ENCODE data around the gene VAV3.
"Not testable (repeated sequence)": the region's sequence is repeated elsewhere in the genome, so short reads cannot be mapped to it uniquely, and the experiment has no call there.

The VAV3 gene, protein sequence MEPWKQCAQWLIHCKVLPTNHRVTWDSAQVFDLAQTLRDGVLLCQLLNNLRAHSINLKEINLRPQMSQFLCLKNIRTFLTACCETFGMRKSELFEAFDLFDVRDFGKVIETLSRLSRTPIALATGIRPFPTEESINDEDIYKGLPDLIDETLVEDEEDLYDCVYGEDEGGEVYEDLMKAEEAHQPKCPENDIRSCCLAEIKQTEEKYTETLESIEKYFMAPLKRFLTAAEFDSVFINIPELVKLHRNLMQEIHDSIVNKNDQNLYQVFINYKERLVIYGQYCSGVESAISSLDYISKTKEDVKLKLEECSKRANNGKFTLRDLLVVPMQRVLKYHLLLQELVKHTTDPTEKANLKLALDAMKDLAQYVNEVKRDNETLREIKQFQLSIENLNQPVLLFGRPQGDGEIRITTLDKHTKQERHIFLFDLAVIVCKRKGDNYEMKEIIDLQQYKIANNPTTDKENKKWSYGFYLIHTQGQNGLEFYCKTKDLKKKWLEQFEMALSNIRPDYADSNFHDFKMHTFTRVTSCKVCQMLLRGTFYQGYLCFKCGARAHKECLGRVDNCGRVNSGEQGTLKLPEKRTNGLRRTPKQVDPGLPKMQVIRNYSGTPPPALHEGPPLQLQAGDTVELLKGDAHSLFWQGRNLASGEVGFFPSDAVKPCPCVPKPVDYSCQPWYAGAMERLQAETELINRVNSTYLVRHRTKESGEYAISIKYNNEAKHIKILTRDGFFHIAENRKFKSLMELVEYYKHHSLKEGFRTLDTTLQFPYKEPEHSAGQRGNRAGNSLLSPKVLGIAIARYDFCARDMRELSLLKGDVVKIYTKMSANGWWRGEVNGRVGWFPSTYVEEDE

DNA sequence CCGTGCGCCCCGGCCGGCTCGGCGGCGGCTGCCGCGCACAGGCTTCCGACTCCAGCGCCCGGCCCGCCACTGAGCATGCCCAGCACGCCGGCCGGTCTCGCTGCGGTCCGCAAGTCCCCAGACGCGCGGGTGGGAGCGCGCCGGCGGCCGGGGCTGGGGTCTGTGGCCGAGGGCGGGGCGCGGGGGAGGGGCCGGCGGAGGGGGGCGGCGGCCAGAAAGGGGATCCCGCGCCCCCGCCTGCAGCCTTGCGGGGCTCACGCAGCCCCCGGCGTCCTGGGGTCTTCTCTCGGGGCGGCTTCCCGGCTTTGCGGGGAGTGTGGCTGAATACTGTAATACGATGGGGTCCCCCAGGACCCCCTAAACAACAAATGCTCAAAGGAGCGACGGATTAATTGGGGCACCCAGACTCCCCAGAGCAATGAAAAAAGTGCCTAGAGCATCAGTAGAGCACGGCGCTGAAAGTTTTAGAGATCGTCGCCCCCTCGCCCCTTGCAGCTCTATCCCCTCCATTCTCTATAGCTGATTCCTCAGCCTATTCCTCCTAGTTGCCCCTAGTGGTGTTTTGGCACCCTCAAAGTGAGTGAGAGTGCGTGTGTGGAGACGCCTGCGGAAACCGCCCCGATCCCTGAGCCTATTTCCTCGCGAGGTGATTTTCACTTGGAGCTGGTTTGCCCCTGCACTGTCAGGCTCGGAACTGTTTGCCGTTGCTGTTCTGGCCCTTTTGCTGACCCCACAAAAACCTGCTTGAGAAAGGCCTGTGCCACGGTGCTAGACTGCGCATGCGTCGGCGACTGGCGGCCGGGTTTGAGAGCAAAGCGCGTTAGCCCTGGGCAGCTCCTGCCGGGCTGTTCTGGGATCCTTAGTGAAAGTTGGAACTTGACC lies at the start of gene VAV3:
Gene VAV3 (minus strand): TSS at position 71 of the 882 bp plus-strand sequence. CDS start 311 bp downstream, outside the sequence.
- no peak for DNase-seq

DNA sequence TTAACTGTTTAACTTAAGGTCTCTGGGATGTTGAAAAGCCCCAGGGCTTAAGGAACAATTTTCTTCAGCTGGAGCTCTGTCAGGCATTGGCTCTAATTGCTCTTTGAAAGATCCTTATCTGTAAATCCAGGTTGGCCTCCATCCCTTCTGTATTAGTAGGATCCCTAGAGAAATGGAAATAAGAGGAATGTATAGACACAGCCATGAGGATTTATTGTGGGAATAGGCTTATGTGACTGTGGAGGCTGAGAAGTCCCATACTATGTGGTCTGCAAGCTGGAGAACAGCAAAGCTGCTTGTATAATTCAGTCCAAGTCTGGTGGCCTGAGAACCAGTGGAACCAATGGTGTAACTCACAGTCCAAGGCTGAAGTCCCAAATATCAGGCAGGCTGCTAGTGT lies 47.6 kb upstream of the VAV3 start:
- DNase-seq: no peak

DNA sequence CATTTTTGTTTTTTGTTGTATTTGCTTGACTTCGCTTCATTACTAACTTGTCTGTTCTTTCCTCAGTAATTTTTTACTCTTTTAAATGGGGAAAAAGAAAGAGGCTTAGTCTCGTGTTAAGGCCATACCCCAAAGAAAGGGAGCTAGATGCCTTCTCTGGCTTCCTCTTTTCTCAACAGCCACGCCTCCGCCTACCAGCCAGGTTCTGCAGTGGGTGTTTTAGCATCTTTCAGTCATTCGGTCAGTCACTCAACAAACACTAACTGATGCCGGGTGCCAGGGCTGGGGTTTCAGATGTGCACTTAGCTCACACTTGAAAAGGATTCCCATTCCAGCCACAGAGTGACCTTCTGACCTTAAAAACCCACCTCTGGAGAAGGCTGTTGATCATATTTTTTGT lies 46.3 kb upstream of the VAV3 start:
- DNase-seq: no peak

DNA sequence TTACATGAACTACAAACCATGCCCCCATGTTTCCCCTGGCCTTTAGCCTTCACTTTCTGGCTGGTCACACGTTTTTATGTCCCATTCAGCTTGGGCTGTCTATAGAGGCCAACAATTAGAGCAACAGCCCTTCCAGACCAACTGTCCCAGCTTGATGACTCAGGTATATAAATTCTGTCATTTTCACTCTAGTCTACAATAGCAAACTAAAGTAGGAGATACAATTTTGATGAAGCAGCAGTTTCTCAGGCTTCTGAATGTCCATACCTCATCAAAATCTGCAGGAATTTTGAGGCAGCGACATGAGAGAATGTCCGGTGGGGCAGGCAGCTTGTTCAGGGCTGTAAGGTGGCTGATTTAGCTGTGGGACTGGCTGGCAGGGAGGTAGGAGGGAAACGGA lies 45.6 kb upstream of the VAV3 start:
- DNase-seq: no peak

DNA sequence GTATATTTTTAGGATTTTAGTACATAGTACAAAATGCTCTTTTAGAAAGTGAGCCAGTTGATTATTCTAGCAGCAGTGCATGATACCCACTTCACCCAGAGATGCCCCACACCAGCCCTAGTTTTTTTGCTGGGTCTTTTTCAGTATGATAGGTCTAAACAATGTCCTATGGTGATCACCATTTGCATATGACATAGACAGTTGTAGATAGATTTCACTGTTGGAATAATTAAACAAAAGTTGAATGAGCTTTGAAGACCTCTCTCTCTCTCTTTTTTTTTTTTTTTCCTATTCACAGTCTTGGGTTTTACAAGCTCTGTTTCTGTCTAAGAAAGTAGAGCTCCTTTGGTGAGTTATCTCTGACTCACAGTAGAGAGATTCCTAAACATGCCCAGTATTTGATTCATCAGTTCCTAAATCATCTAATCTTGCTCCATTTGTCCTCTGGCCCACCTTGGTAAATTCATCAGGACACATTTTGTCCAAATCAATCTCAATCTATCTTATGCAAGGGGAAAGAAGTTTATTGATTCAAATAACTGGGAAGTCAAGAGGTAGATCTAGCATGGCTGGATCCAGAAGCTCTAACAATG lies 44.7 kb upstream of the VAV3 start:
- DNase-seq: no peak

DNA sequence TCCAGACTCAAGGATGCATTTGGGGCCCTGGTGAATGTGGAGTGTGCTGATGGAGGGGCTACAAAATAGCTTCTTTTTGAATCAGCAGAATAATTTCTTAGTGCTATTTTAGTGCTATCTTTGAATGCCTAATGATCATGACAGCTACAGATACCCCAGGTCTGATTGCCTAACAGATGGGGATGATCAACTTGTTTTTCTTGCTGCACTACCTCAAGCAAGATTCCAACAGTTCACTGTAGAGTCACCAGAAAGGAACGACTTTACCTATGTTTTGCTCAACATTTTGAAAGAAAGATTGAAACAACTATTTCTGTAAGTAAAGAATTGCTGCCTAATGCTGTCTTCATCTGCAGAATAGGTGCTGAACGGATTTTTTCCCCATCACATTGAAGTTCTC lies 42.6 kb upstream of the VAV3 start:
- DNase-seq: no peak

DNA sequence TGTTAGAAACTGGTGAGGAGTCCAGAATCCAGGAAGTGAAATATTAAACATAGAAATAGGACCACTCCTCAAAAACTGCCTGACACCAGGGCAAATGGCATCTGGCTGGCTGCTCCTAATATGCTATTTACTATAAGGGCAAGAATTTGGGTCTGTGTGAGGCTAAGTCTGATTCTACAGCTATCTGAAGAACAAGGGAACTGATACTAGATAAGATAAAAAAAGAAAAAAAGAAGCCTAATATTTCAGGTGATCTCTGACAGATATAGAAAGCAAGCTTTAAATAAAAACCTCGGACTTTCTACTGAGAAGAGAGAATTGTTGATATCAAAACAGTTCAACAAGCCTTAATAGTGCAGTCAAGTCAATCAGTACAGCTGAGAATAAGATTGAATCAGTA lies 42.1 kb upstream of the VAV3 start:
- no peak for DNase-seq

DNA sequence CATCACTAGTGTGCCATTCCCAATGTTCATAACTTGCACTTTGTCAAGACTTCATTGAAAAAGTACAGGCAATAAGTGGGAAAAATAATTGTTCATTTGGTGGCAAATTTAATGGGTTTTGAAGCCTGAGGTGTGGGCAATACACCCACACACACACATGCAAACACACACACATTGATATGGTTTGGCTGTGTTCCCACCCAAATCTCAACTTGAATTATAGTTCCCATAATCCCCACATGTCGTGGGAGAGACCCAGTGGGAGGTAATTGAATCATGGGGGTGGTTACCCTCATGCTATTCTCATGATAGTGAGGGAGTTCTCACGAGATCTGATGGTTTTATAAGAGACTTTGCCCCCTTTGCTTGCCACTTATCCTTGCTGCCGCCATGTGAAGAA lies 39.9 kb upstream of the VAV3 start:
- not testable (repeated sequence) for DNase-seq

DNA sequence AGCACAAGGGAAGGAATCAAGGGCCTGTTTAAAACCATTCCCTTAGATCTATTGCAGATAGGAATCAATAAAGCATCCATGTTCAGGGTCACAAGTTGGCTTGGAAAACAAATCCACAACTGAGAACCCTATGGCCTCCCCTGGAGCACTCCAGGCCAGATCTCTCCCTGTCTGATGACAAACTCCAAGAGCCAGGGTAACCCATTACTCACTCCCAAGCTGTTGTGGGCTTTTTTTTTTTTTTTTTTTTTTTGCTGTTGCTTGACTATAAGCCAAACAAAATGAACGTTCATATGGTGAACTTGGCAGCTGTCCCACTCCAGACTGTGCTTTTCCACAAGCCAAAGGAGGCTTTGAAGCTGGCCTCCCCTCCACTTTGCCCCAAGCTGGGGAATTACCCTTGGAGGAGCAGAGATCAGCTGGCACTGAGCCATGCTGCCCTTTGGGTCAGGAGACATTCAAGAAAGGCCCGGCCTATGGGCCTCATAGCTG lies 35.7 kb upstream of the VAV3 start:
- no peak for DNase-seq

DNA sequence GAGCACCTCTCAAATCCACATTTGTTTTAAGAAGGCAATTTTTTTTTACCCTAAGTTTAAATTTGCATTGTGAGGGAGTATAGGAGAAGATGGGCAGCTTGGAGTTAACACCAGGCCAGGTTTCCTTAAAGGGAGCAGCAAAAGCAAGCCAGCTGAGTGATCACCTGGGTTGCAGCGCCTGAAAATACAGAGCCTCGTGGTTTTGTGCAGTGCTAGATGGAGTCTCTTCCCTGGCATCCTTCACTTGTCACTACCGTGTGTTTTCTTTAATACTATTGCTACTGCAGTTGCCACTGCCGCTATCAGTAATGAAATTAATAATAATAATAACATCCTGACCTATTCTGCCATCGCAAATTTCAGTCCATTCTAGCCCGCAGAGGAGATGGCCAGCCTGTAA lies 35.2 kb upstream of the VAV3 start:
- DNase-seq: no peak

DNA sequence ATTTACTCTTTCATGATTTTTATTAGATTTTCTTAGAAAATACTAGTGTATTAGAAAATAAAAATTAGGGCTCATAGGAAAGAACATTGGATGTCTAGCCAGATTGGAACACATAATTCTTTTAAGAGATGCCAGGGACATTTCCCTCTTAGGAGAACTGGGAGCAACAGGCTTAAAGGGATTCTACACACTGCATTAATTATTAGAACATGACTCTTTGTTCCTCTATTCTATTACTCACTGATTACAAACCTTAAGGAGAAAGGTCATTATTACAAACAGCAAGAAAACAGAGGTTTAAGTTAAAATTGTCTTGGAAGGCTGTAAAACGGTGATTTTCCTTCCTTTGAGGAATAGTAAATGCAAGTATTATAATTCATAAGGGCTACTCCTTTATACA lies 32.9 kb upstream of the VAV3 start:
- DNase-seq: no peak

DNA sequence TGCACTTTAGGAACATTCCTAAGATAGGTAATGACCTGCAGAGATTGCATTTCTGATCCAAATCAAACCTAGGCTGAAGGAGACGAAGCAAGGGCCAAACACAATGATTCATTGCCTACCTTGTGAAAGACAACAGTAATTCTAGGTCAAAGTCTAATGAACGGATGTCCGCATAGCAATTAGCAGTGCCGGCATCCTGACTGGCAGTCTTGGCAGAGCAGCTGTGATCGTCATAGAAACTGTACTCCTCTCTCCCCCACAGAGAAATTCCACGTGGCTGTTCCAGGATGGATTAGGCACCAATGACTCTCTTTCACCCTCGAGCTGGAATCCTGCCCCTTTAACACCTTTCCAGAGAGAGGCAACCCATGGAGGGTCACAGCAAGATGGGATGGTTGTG lies 28.9 kb upstream of the VAV3 start:
- no peak for DNase-seq

DNA sequence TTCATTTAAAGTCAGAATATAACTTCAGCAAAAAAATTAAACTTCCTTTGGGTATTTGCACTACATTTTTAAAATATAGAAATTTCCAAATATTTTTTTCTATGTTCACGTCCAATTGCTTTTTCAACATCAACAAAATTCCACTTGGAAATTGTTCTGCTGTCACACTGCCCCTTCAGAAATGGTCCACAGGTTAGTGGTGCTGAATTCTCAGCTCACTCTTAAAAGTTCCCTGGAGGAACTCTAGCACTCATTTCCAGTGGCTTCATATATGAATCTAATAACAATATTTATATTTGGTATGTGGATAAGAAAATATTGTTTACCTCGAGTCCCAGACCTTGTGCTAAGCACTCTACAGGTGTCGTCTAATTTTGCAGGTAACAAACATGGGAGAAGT lies 27.4 kb upstream of the VAV3 start:
- DNase-seq: no peak

DNA sequence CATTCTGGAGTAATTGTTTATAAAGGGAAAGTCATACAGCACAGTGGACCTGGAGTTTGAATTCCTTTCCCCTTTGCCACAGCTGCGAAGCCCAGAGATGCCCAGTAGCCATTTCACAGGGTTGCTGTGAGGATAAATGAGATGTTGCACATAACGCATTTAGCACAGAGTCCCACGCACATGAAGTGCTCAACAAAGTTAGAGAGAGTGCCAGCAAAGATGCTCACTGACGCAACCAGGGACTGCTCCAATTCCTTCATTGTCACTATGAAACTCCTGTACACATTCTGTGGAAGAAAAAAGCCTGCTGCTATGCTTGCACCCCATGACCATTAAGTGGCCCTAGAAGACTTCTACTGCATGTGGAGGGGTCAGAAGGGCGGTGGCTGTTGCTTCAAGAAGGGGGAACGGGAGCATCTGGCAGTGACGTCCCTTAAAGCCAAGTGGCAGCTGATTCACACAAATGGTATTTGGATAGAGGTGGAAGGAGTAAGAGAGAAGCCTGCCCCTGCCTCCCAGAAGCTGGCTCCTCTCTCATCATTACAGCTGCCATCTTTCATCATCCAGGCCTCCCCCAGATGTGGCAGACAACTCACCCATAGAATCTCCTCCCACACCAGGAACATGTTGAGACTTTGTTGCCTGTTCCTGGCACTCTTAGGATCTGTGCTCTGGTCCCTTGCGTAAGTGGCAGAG lies 26.5 kb upstream of the VAV3 start:
- no peak for DNase-seq

DNA sequence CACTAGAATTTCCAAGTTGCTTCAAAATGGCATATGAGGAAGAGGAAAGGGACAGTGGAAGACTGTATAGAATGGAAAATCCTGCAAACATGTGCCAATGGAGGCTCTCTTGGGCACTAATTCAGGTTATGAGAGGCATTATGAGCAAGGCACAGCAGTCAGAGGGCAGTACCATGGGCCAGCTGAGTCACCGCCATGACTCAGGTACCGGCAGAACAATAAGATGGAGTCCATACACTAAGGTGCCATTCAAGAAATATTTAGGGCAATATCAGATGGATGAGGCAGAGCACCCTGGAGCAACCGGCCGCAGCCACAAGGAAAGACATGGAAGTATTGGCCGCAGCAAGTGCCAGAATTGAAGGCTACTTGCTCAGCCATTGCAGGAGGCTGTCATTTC lies 25.6 kb upstream of the VAV3 start:
- DNase-seq: no peak

DNA sequence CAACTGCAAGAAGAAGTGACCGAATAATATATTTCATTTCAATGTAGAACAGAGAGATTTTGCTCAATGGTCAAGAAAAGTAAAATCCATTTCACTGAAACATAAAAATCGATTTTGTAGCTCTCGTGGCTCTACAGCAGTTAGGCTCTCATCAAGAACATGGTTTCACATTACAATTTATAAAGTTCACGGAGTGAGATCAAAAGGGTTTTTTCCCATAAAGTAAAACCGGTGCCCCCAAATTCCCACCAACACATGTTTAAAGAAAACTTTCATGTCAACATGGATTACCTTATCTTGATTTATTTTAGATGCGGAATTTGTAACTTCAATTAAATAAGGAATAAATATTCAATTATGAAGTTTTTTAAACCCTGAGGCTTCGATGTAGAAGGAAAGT lies 16.3 kb upstream of the VAV3 start:
- no peak for DNase-seq

DNA sequence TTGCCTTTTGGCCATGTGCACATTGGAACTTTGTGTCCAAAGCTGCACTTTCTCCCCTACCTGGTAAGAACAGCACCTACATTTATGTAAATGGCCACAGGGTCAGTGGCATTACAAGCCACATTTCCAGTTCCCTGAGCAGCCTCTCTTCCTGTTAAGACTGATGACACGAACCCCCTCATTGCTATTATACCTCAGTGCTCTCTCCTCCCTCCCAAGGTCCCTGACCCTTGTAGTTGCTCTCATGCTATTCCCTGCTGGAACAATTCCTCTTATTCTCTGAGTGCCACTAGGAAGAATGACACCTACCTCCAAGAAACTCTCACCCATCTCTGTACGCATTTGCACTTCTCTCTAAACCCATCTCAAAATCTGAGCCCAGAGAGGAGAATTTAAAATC lies 14.9 kb upstream of the VAV3 start:
- no peak for DNase-seq

DNA sequence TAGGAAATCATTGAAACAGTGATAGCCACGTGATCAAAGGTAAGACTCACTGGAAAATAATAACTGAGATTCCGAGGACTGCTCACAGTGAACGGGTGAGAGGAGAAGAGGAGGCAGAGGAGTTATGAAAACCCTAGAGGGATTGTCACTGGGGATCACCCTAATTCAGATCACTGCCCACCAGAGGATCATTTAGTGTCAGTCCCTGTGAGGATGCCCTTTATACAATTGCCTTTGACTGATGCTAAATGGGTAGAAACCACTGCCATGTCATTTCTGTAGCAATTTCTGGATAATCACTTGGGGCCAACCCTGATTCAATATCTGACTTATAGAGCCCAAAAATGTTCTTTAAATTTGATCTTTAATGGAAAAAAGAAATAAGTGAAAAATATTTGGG lies 14.1 kb upstream of the VAV3 start:
- DNase-seq: no peak

DNA sequence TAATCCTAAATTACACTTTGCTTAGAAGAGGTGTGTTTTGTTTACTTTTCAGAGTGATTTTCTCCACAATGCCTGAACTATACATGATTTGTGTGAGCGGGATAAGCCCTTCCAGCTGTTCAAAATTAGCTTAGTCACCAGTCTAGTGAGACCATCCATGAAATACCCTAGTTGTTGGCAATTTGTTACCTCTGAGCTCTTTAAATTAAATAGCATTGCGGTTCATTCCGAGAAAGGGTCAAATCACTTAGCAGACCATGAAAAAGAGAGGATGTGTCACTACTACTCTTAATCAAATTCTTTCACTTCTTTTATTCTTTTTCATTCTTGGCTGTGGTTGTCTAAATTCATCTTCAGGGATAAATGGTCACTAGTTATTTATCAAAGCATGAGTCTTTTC lies 11.9 kb upstream of the VAV3 start:
- no peak for DNase-seq

DNA sequence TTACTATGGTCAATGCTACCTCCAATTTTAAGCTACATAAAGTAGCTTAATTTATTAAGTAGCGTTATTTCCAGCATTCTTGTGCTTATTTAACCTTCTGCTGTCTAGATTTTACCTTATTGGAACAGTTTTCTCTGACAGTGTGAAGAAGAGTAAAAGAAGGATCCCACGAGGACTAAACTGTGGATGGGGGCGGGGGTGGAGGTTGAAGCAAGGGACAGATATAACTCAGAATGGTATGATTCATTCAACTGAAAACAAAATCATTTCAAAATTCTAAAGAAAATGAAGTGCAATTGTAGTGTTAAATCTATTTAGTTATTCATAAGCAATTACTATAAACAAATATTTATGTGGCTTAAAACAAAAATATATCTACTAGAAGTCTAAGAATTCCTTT lies 11.5 kb upstream of the VAV3 start:
- DNase-seq: no peak

DNA sequence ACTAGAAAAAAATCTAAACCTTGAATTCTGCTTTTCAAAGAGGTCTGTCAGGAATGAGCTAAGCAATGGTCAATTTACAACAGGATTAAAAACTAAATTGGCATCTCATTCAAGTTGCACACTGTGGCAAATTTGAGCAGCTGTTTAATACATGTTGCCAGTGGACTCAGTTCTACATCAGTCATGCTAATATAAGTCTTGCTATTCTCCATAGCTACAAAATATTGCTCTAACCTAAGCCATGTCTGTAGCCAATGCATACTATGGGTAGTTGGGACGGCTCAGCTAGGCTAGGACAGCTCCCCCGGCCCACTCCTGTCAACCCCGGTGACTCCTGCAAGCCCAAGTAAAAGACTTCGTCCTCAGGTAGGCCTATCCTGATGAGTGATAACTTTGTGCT lies 10.9 kb upstream of the VAV3 start:
- no peak for DNase-seq

DNA sequence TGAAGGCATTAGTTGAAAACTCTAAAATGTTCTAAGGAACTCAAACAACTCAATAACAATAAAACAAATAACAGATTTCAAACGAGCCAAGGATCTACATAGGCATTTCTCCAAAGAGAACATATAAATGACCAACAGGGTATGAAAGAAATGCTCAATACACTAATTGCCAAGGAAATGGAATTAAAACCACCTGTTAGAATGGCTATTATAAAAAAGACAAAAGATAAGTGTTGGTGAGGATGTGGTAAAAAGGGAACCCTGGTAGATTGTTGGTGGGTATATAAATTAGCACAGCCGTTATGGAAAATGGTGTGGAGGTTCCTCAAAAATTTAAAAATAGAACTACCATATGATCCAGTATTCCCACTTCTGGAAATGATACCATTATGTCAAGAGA lies 9.1 kb upstream of the VAV3 start:
- DNase-seq: no peak
